Thoracic aorta (tissue), 2 donors: ENCODE measurements around the gene PRICKLE3. TPM values are rescaled to one million over a fixed set of nuclear protein-coding genes. Genes with fewer than 3 reads are reported as not detected.

ENCODE experiments used
- ATAC-seq: fragments of 150-250 bp; one replicate; pipeline ENCODE4 v1.8.0; 2017; ENCODE audit warnings: low read depth; ENCODE audit not compliant: insufficient number of reproducible peaks, low FRiP score
- DNase-seq: peaks from one replicate; pipeline ENCODE4 v3.0.0-alpha.2; 2020; ENCODE audit warnings: low spot score
- H3K27ac ChIP-seq, 2 donors: fragments of 200-600 bp; sonication (generic); 1 replicate in 1 of 2; 2 replicates in 1 of 2; pipeline ENCODE4 v1.5.1; 2016; ENCODE audit warnings: mild to moderate bottlenecking in 2 of 2, moderate library complexity in 2 of 2
- H3K27me3 ChIP-seq: fragments of 200-600 bp; sonication (generic); replicated peaks from 2 replicates; pipeline ENCODE4 v1.6.0; 2016; ENCODE audit warnings: mild to moderate bottlenecking; ENCODE audit not compliant: insufficient read depth
- H3K36me3 ChIP-seq: fragments of 200-600 bp; sonication (generic); one replicate; pipeline ENCODE4 v1.5.1; 2016
- H3K4me1 ChIP-seq, 2 donors: fragments of 200-600 bp; sonication (generic); 1 replicate in 1 of 2; 2 replicates in 1 of 2; pipeline versions ENCODE4 v1.5.1 to v1.6.0; 2016; ENCODE audit warnings: low read depth in 2 of 2, mild to moderate bottlenecking in 1 of 2; ENCODE audit not compliant: control insufficient read depth in 1 of 2
- H3K4me3 ChIP-seq: fragments of 200-600 bp; sonication (generic); 2 replicates; pipeline ENCODE4 v1.5.1; 2016; ENCODE audit warnings: mild to moderate bottlenecking
- H3K9me3 ChIP-seq: fragments of 200-600 bp; sonication (generic); 2 replicates; pipeline ENCODE4 v1.5.1; 2016
- CTCF ChIP-seq: fragments of 200-600 bp; sonication (generic); IDR thresholded peaks from one replicate; pipeline ENCODE4 v1.5.1; 2019; ENCODE audit warnings: antibody characterized with exemption
- total RNA-seq, 2 donors: library from RNA; depleted of rRNA; stranded (reverse); fragments of >200 nt; gene quantifications; one replicate each; pipeline versions ENCODE4 v1.1.0 to v1.2.3, GENCODE V29; 2016

Gene PRICKLE3
- total RNA-seq, 2 donors from 2014 or later = 21.4 to 46.7 TPM

GRCh38 chrX:49188468-49189076, 2.4 kb upstream of the PRICKLE3 start:
- Histone ChIP-seq H3K36me3 (no peaks in the 10 kb centered on the region), H3K27me3 (no peaks in the 10 kb centered on the region), H3K4me3 (no peak overlapping the region), H3K27ac (no peak overlapping the region), H3K4me1 (peaks cover 0 to 7% of the 10 kb centered on the region in 2 donors), H3K9me3 (no peaks in the 10 kb centered on the region)
- DNase-seq (no peak), ATAC-seq (no peak)
- no peak for TF ChIP-seq CTCF

- no peak overlapping the region for H3K4me3 ChIP-seq
- no peak for TF ChIP-seq CTCF
- H3K27ac ChIP-seq = peak overlapping the region in 1 of 2 donors; percentile 79
- no peaks in the 10 kb centered on the region for H3K9me3 ChIP-seq
- peaks cover 0 to 7% of the 10 kb centered on the region in 2 donors for H3K4me1 ChIP-seq
- H3K27me3 ChIP-seq = no peaks in the 10 kb centered on the region
- H3K36me3 ChIP-seq = peaks cover under 1% of the 10 kb centered on the region
- ATAC-seq (no peak), DNase-seq (no peak)
Observed at GRCh38 chrX:49187526-49187925, 1.4 kb upstream of the PRICKLE3 start.

- Histone ChIP-seq H3K4me1 (peaks cover 0 to 7% of the 10 kb centered on the region in 2 donors), H3K27ac (peak overlapping the region; percentile 71 to 79), H3K4me3 (no peak overlapping the region), H3K36me3 (peaks cover 4% of the 10 kb centered on the region), H3K27me3 (no peaks in the 10 kb centered on the region), H3K9me3 (no peaks in the 10 kb centered on the region)
- no peak for TF ChIP-seq CTCF
- ATAC-seq (no peak), DNase-seq (no peak)
Observed at GRCh38 chrX:49187028-49187394, 838 bp upstream of the PRICKLE3 start.

- H3K36me3 ChIP-seq = peaks cover 4% of the 10 kb centered on the region
- H3K4me1 ChIP-seq = peaks cover 0 to 7% of the 10 kb centered on the region in 2 donors
- H3K9me3 ChIP-seq = no peaks in the 10 kb centered on the region
- ATAC-seq = peak; percentile 65
- DNase-seq = peak; percentile 76
- H3K27me3 ChIP-seq = no peaks in the 10 kb centered on the region
- peak overlapping the region in 1 of 2 donors; percentile 79 for H3K27ac ChIP-seq
- no peak for TF ChIP-seq CTCF
- H3K4me3 ChIP-seq = peak overlapping the region; percentile 75
Observed at GRCh38 chrX:49184294-49185281, 1.6 kb downstream of the PRICKLE3 start.

- Histone ChIP-seq H3K27ac (peak overlapping the region in 1 of 2 donors; percentile 50), H3K4me1 (peaks cover 0 to 7% of the 10 kb centered on the region in 2 donors), H3K9me3 (no peaks in the 10 kb centered on the region), H3K27me3 (no peaks in the 10 kb centered on the region), H3K4me3 (peak overlapping the region; percentile 75), H3K36me3 (peaks cover 4% of the 10 kb centered on the region)
- DNase-seq (no peak), ATAC-seq (no peak)
- TF ChIP-seq CTCF = no peak
Observed at GRCh38 chrX:49183701-49184281, 2.4 kb downstream of the PRICKLE3 start.
